Lung (tissue), 16 donors: ENCODE data around the gene C1orf210. TPM values are rescaled to one million over a fixed set of nuclear protein-coding genes. Genes with fewer than 3 reads are reported as not detected.

ENCODE experiments used
- ATAC-seq: fragments of 200-7000 bp; cut with Tn5 transposase; one replicate; pipeline ENCODE4 v1.9.1; 2020; ENCODE audit warnings: moderate number of reproducible peaks; ENCODE audit not compliant: insufficient read depth, low FRiP score
- DNase-seq, 3 donors: peaks; one replicate each; pipeline ENCODE4 v3.0.0-alpha.2; 2013 to 2017
- H3K27ac ChIP-seq, 2 donors: one replicate each; pipeline ENCODE4 v1.5.1; 2013; ENCODE audit warnings: mild to moderate bottlenecking in 2 of 2, moderate library complexity in 2 of 2, control low read depth in 1 of 2, inconsistent platforms in 1 of 2, low read depth in 1 of 2, low read length in 1 of 2
- H3K27me3 ChIP-seq, 3 donors: one replicate each; pipeline ENCODE4 v1.5.1; 2013; ENCODE audit warnings: low read length in 2 of 3; ENCODE audit not compliant: control insufficient read depth in 3 of 3, insufficient read depth in 3 of 3
- H3K36me3 ChIP-seq, 4 donors: one replicate each; pipeline ENCODE4 v1.5.1; 2013; ENCODE audit warnings: low read length in 4 of 4, mild to moderate bottlenecking in 1 of 4, moderate library complexity in 1 of 4; ENCODE audit not compliant: control insufficient read depth in 4 of 4, insufficient read depth in 4 of 4
- H3K4me1 ChIP-seq, 5 donors: one replicate each; pipeline ENCODE4 v1.5.1; 2013; ENCODE audit warnings: low read length in 5 of 5, mild to moderate bottlenecking in 2 of 5, moderate library complexity in 1 of 5; ENCODE audit not compliant: control insufficient read depth in 5 of 5, insufficient read depth in 5 of 5
- H3K4me3 ChIP-seq: one replicate; pipeline ENCODE4 v1.5.1; 2013; ENCODE audit warnings: mild to moderate bottlenecking, control low read depth, moderate library complexity
- H3K9ac ChIP-seq, 2 donors: one replicate each; pipeline ENCODE4 v1.5.1; 2013; ENCODE audit warnings: low read length in 2 of 2, control low read depth in 1 of 2; ENCODE audit not compliant: insufficient read depth in 1 of 2
- H3K9me3 ChIP-seq, 4 donors: one replicate each; pipeline ENCODE4 v1.5.1; 2013; ENCODE audit warnings: low read length in 3 of 4, mild to moderate bottlenecking in 1 of 4, moderate library complexity in 1 of 4; ENCODE audit not compliant: control insufficient read depth in 4 of 4, insufficient read depth in 3 of 4
- WGBS, 2 donors: extraction: QIAGEN DNeasy Blood & Tissue Kit; methylation state at CpG; one replicate each; pipeline ENCODE4 v1.1.7; 2013; 5-methylcytosine and 5-hydroxymethylcytosine counted together
- long read RNA-seq, 5 donors: transcript quantifications; one replicate each; lab custom pipeline, GENCODE V29; 2026
- polyA plus RNA-seq, 2 donors: library from polyadenylated mRNA; stranded (reverse); fragments of 200-250 nt; gene quantifications; one replicate each; pipeline ENCODE4 v1.2.1, GENCODE V29; 2013
- total RNA-seq, 2 donors: library from RNA; depleted of rRNA in 1 of 2; stranded (reverse); fragments of >200 nt in 1 of 2; gene quantifications; one replicate each; pipeline ENCODE4 v1.2.1, GENCODE V29; 2014 to 2021
- TF ChIP-seq, protein P1 (sequence below): IDR thresholded peaks from 2 replicates; pipeline ENCODE4 v1.5.1; 2012; ENCODE audit warnings: mild to moderate bottlenecking; ENCODE audit errors: control extremely low read depth, extremely low read depth
- donor health status: control.
- donor health status: control.
- donor health status: Bipolar disorder and iron deficiency.
- donor health status: healthy.
- donor health status: DM: yes; HTN: yes; CAD: no.

C1orf210 gene
- total RNA-seq: 10 to 100 TPM; 10.4 to 24.7 TPM
- 10 to 100 TPM; 17.2 to 25.9 TPM for polyA plus RNA-seq
- long read RNA-seq, donor 1, transcript C1orf210-202 (3 exons, 1,478 nt): major isoform, 16 of 17 reads
- long read RNA-seq, donor 1, partial matches to known transcripts: 0 of 17 reads
- long read RNA-seq, donor 1, other reads (novel, unspliced or antisense): 0 of 17 reads
- long read RNA-seq, donor 2, partial matches to known transcripts: 0 of 1 reads
- long read RNA-seq, donor 2, other reads (novel, unspliced or antisense): 0 of 1 reads
- long read RNA-seq, donor 3, transcript C1orf210-202 (3 exons, 1,478 nt): major isoform, 5 of 5 reads
- long read RNA-seq, donor 3, partial matches to known transcripts: 0 of 5 reads
- long read RNA-seq, donor 3, other reads (novel, unspliced or antisense): 0 of 5 reads
- long read RNA-seq, donor 4, partial matches to known transcripts: 0 of 1 reads
- long read RNA-seq, donor 4, other reads (novel, unspliced or antisense): 0 of 1 reads
- long read RNA-seq, donor 5, transcript C1orf210-202 (3 exons, 1,478 nt): major isoform, 8 of 8 reads
- long read RNA-seq, donor 5, partial matches to known transcripts: 0 of 8 reads
- long read RNA-seq, donor 5, other reads (novel, unspliced or antisense): 0 of 8 reads

DNA sequence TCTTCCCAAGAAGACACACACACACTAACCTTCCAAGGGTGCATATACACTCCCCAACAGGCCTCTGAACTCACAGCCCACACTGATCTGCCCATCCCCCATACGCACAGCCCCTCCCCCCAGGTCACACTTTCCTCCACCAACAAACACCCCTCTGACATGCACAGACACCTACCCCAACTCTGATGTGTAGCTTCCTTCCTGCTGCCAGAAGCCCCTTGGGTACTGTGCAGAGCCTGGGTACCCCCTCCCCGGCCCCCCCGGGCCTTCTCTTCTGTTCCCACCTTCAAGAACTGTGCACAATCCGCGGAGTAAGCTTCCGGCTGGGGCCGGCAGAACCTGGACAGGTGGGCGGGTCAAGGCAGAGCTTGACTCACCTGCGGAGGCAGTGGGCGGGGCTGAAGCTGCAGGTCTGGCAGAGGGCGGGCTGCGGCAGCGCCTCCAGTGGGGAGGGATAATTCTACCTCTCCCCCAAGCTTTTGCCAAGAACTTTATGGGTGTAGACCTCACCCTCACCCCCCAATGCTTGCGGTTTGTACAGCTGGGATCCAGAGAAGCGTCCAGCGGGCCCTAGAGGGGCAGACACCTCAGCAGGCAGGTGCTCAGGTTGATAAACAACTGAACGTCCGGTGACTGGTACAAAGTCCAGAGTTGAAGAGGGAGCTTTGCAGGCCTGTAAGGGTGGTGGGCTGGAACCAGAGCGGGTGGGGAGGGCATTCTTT lies at the start of gene C1orf210:
C1orf210 (minus strand) TSS at position 313 of the 722 bp plus-strand sequence. CDS start 2,311 bp downstream, outside the sequence.
- peak within 1 kb of the TSS in 1 of 2 donors; percentile 52 for H3K27ac ChIP-seq
- peak within 1 kb of the TSS in 1 of 2 donors; percentile 59 for H3K9ac ChIP-seq
- TF ChIP-seq, protein P1, sequence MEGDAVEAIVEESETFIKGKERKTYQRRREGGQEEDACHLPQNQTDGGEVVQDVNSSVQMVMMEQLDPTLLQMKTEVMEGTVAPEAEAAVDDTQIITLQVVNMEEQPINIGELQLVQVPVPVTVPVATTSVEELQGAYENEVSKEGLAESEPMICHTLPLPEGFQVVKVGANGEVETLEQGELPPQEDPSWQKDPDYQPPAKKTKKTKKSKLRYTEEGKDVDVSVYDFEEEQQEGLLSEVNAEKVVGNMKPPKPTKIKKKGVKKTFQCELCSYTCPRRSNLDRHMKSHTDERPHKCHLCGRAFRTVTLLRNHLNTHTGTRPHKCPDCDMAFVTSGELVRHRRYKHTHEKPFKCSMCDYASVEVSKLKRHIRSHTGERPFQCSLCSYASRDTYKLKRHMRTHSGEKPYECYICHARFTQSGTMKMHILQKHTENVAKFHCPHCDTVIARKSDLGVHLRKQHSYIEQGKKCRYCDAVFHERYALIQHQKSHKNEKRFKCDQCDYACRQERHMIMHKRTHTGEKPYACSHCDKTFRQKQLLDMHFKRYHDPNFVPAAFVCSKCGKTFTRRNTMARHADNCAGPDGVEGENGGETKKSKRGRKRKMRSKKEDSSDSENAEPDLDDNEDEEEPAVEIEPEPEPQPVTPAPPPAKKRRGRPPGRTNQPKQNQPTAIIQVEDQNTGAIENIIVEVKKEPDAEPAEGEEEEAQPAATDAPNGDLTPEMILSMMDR: no peak
- ATAC-seq: peak; percentile 87
- H3K4me1 ChIP-seq: peaks cover 0 to 5% (median 0%) of the 10 kb centered on the region in 5 donors
- no peaks in the 10 kb centered on the region for H3K9me3 ChIP-seq
- no peaks in the 10 kb centered on the region for H3K27me3 ChIP-seq
- peak; percentile 42 to 75 (median 75) for DNase-seq
- H3K4me3 ChIP-seq: peak within 1 kb of the TSS; percentile 29
- 59 to 75% methylated on average over 19 of the region's 19 CpGs for WGBS, 2 donors
- no peaks in the 10 kb centered on the region for H3K36me3 ChIP-seq

DNA sequence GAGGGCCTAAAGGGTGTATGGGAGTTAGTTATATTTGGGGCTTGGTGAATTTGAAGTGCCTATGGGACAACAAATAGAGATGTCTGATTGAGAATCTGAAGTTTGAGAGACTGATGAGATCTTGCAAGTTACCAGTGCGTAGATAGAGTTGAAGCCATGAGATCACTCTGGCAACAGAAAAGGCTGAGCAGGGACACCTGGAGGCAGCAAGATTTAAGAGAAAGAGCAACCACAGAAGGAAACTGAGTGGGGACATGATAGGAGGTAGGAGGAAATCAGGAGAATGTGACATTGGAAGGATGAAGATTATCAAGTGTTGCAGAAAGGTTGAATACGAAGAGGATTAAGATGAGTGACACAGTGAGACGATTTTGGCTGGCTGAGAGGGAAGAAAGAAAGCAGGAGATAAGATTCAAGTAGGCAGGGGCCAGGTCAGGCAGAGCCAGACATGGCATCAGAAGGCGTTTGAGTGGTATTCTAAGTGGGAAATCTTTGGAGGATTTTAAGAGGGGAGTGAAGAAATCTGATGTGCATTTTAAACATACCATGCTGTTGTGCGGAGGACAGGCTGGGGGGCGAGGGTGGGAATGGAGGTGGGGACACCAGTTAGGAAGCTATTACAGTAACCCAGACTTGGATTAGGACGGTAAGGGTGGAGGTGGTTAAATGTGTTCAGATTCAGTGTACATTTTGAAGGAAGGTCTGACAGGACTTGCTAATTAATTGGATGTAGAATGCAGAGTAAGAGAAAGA lies 49.2 kb upstream of the C1orf210 start:
- Histone ChIP-seq H3K4me1 (peaks cover 0 to 6% (median 0%) of the 10 kb centered on the region in 5 donors), H3K4me3 (no peak overlapping the region), H3K36me3 (no peaks in the 10 kb centered on the region), H3K9me3 (no peaks in the 10 kb centered on the region), H3K9ac (no peak overlapping the region), H3K27me3 (no peaks in the 10 kb centered on the region), H3K27ac (no peak overlapping the region)
- DNase-seq (no peak), ATAC-seq (no peak)
- TF ChIP-seq, protein P1: no peak
- 70 to 75% methylated on average over 7 of the region's 7 CpGs for WGBS, 2 donors

DNA sequence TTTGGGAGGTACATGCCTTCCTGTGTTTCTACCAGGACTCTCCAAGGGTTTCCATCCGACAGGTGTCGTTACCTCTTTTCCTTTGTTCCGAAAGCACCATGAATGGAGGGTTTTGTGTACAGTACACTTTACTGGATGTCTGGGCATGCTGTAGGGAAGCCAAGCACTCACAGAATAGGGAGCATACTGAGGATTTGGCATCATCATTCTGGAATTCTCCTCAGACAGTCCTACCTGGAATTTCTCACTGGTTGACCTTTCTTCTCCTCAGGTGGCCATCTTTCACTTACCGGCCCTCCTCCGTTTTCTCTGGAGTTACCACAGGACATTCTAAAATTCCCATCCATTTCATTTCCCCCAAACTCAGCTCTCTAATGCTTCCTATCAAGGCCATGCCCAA lies 46.3 kb upstream of the C1orf210 start:
- H3K27ac ChIP-seq: no peak overlapping the region
- no peak for ATAC-seq
- no peak overlapping the region for H3K4me3 ChIP-seq
- no peaks in the 10 kb centered on the region for H3K36me3 ChIP-seq
- no peaks in the 10 kb centered on the region for H3K27me3 ChIP-seq
- H3K9ac ChIP-seq: no peak overlapping the region
- 91 to 92% methylated on average over 5 of the region's 5 CpGs for WGBS, 2 donors
- H3K4me1 ChIP-seq: peaks cover 0 to 6% (median 0%) of the 10 kb centered on the region in 5 donors
- no peak for DNase-seq
- H3K9me3 ChIP-seq: peaks cover 0 to 10% (median 1%) of the 10 kb centered on the region in 4 donors
- TF ChIP-seq, protein P1: no peak
